Astrocyte of the spinal cord (primary cell): ENCODE data around the gene CEP44.

Experiments used
- DNase-seq: peaks from one replicate; pipeline ENCODE4 v3.0.0; 2011; ENCODE audit warnings: low read depth, low spot score
- H3K4me3 ChIP-seq: 2 replicates; pipeline ENCODE4 v1.5.1; 2011; ENCODE audit warnings: low read depth, mild to moderate bottlenecking, low read length, moderate library complexity
- in situ Hi-C: cut with HindIII; loops from 2 replicates; pipeline ENCODE4 v1.10.0; 2017; ENCODE audit warnings: low sequenced_read_pairs
- TF ChIP-seq, protein P1 (sequence below): IDR thresholded peaks from 2 replicates; pipeline ENCODE4 v1.5.1; 2012; ENCODE audit warnings: low read depth, mild to moderate bottlenecking, low read length, inconsistent platforms

Gene CEP44, protein sequence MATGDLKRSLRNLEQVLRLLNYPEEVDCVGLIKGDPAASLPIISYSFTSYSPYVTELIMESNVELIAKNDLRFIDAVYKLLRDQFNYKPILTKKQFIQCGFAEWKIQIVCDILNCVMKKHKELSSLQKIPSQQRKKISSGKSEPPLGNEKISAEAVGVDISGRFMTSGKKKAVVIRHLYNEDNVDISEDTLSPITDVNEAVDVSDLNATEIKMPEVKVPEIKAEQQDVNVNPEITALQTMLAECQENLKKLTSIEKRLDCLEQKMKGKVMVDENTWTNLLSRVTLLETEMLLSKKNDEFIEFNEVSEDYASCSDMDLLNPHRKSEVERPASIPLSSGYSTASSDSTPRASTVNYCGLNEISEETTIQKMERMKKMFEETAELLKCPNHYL

DNA sequence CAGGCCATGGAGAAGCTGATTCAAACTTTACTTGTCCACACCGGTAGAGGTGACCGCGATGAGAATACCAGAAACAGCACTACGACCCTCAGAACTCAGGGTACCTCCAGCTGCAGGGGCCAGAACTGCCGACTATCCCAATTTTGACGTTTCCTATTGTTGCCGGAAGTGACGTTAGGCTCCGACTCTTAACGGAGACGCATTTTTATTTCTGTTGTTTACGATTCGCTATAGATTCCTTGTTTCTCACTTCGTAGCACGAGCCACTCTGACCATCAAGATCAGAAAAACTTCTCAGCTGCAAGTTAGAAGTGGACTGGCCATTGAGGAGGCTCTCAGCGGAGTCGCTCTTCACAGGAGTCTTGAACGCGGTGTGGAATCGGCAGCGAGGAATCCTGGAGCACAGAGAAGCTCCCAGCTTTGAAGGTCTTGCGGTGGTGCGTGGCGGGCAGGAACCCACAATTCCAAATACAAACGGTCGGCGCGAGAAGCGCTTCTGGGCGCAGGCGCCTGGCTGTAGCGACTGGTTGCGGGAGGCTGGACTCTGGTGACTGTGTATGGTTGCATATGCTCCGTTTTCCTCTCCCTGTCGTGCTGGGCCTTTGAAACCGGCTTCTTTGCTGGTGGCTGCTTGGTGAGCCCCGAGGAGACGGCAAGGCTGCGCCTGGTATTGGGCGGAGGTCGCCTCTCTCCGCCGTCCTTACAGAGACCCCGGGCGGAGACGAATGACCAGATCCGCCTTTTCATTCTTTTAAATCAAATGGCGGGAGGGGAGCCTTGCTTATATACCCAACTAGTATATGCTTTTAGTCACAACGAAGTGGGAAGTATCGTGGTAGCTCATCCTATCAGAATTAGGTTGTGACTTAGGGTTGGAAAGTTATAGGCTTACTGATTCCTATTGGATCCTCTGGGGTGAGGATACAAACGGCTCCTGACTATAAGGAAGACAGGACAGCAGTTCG lies at the start of gene CEP44, which contains the start of gene FBXO8:
Gene CEP44, plus strand, starts transcription at position 405 of the 965 bp plus-strand sequence. CDS start 15,211 bp downstream, outside the sequence.
Gene FBXO8, minus strand, starts transcription at position 161 of the 965 bp plus-strand sequence. CDS start 20,575 bp downstream, outside the sequence.
- DNase-seq = peak; percentile 90
- TF ChIP-seq, protein P1, sequence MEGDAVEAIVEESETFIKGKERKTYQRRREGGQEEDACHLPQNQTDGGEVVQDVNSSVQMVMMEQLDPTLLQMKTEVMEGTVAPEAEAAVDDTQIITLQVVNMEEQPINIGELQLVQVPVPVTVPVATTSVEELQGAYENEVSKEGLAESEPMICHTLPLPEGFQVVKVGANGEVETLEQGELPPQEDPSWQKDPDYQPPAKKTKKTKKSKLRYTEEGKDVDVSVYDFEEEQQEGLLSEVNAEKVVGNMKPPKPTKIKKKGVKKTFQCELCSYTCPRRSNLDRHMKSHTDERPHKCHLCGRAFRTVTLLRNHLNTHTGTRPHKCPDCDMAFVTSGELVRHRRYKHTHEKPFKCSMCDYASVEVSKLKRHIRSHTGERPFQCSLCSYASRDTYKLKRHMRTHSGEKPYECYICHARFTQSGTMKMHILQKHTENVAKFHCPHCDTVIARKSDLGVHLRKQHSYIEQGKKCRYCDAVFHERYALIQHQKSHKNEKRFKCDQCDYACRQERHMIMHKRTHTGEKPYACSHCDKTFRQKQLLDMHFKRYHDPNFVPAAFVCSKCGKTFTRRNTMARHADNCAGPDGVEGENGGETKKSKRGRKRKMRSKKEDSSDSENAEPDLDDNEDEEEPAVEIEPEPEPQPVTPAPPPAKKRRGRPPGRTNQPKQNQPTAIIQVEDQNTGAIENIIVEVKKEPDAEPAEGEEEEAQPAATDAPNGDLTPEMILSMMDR = no peak
- in situ Hi-C loops = no loop called here
- H3K4me3 ChIP-seq = peak within 1 kb of the TSS; percentile 97

DNA sequence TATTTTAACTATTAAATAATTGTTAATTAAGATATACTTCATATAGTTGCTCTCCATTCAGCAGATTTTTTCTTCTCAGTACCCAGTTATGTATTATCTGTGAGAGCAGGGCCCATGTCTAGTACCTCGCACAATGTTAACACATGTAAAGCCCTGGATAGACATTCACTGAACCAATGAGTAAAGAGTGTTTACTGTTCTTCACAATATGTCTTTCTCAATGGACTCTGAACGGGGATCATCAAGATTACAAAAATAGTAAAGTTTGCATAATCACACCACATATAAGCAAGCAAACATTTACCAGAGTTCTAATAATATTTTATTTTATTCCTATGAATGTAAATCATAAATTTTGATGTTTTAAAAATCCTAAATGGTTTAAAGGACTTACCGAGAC lies 47.4 kb upstream of the CEP44 start:
- DNase-seq = no peak
- H3K4me3 ChIP-seq = no peak overlapping the region
- in situ Hi-C loops = no loop called here
- TF ChIP-seq, protein P1 = no peak

DNA sequence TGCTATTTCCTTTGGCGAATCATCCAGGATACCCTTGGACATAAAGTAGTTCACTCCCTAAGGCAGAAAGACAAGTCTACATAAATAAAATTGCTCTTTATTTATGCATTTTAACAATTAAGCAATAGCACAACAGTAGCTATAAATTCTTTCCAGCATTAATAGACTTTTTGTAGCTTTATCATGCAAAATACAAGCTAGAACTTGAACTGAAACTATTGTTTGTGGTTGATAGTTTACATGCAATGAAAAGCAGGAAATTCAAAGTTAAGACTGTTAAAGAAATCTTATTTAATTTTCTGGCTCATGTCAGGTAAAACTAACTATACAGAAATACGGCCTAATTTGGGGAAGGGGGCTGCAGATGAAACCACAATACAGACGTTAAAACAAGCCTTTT lies 42.5 kb upstream of the CEP44 start:
- no peak for DNase-seq
- H3K4me3 ChIP-seq = no peak overlapping the region
- TF ChIP-seq, protein P1 = no peak
- in situ Hi-C loops = no loop called here

DNA sequence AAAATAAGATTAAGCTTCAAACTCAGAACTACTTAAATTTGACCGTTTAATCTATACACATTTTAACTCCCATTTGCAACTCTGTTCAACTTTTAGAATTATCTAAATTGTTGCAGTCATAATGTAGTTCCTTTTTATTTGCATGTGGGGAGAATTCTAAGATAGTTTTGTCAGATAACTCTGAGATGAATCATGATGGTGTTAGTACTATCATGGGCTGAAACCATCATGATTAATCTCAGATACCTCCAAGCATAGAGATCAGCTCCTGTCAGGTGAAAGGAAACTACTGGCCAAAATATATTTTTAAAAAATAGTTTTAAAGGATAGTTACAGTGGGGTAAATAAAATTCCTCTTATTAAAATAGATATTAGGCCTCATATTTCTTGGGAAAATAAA lies 39.3 kb upstream of the CEP44 start:
- in situ Hi-C loops = no loop called here
- H3K4me3 ChIP-seq = no peak overlapping the region
- DNase-seq = no peak
- TF ChIP-seq, protein P1 = no peak

DNA sequence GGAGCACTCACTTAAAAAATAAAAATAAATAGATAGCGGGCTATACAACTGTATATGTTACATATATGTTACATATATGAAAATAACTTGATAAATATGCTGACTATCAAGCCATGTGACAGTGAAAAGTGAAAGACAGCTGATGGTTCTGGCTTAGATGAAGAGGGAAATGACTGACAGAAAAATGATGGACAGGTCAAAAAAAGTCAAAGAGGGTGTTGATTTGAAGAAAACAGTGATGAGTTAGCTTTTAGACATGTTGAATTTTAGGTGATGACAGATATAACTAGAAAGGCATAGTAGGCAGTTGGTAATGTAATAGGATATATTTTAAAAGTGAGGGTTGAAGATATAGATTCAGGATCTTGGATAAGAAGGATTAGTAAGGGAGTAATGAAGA lies 38.0 kb upstream of the CEP44 start:
- no peak overlapping the region for H3K4me3 ChIP-seq
- DNase-seq = no peak
- in situ Hi-C loops = no loop called here
- TF ChIP-seq, protein P1 = no peak

DNA sequence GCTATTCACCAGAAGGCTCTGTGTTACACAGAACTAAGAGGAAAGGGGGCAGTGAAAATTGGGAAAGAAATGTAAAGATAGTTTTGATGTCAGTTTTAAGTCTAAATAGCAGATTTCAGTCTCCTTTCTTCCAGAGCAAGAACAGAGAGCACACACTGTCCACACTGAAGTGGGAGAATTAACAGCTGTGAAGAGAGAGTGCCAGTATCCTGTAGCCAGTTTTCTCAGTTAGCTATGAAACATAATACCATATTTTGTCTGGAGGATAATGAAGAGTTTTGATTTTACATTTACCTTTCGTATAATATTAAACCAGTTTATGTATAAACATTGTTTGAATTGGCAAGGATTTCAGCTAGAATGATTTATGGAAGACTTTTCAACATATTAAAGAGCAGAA lies 35.3 kb upstream of the CEP44 start:
- in situ Hi-C loops = no loop called here
- DNase-seq = no peak
- no peak overlapping the region for H3K4me3 ChIP-seq
- TF ChIP-seq, protein P1 = no peak
